ENCODE measurements around the gene NLGN2. TPM values are rescaled to one million over a fixed set of nuclear protein-coding genes. Genes with fewer than 3 reads are reported as not detected.

The NLGN2 gene
- total and polyA plus RNA-seq, 4 donors = 0.24 to 2.4 (median 0.90) TPM

DNA sequence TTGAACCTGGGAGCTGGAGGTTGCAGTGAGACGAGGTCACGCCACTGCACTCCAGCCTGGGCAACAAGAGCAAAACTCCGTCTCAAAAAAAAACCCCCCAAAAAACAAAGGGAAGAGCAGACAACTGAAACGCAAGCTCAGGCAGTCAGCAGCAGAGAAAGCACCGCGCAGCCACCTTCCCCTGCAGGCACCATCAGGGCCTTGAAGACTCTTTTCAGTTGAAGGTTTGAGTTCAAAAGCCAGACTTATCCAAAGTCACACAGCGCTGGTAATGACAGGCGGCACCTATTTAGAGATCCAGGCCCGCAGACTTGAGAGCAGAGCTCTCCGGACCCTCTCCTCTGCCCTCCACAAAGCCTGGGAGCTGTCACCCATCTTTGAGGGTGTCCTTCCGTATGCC, 60.6 kb downstream of the NLGN2 start:
- Histone ChIP-seq H3K9ac (ENCODE audit: low read depth in 1 of 2, low read length in 2 of 2) (no peak overlapping the region), H3K27me3 (ENCODE audit: control insufficient read depth in 4 of 4, insufficient read depth in 4 of 4, low read length in 3 of 4) (no peaks in the 10 kb centered on the region), H3K27ac (ENCODE audit: low read depth in 1 of 2, low read length in 2 of 2) (no peak overlapping the region), H3K9me3 (ENCODE audit: control insufficient read depth in 4 of 4, low read length in 3 of 4) (no peaks in the 10 kb centered on the region), H3K36me3 (ENCODE audit: control insufficient read depth in 4 of 4, insufficient read depth in 3 of 4, low read depth in 1 of 4, low read length in 3 of 4) (peaks cover 0 to 7% (median 1%) of the 10 kb centered on the region in 4 donors), H3K4me3 (ENCODE audit: low read depth in 1 of 3, low read length in 3 of 3) (no peak overlapping the region), H3K4me1 (ENCODE audit: control insufficient read depth in 4 of 4, insufficient read depth in 4 of 4, low read length in 3 of 4) (peaks cover 0 to 20% (median 12%) of the 10 kb centered on the region in 4 donors)
- no peak for DNase-seq (ENCODE audit: low spot score)
- WGBS = 96% methylated on average over 11 of the region's 11 CpGs
- TF ChIP-seq SP1 (IDR thresholded peaks at IDR 0.05) (no peak), HNF4A (conservative IDR thresholded peaks at IDR 0.05) (no peak), HNF4G (IDR thresholded peaks at IDR 0.05) (no peak), RAD21 (IDR thresholded peaks at IDR 0.05) (no peak), EGR1 (IDR thresholded peaks at IDR 0.05; ENCODE audit: low read depth in 2 of 2) (no peak)
- TF ChIP-seq, protein P1, sequence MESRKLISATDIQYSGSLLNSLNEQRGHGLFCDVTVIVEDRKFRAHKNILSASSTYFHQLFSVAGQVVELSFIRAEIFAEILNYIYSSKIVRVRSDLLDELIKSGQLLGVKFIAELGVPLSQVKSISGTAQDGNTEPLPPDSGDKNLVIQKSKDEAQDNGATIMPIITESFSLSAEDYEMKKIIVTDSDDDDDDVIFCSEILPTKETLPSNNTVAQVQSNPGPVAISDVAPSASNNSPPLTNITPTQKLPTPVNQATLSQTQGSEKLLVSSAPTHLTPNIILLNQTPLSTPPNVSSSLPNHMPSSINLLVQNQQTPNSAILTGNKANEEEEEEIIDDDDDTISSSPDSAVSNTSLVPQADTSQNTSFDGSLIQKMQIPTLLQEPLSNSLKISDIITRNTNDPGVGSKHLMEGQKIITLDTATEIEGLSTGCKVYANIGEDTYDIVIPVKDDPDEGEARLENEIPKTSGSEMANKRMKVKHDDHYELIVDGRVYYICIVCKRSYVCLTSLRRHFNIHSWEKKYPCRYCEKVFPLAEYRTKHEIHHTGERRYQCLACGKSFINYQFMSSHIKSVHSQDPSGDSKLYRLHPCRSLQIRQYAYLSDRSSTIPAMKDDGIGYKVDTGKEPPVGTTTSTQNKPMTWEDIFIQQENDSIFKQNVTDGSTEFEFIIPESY (IDR thresholded peaks at IDR 0.05) = no peak
- TF ChIP-seq, protein P2, sequence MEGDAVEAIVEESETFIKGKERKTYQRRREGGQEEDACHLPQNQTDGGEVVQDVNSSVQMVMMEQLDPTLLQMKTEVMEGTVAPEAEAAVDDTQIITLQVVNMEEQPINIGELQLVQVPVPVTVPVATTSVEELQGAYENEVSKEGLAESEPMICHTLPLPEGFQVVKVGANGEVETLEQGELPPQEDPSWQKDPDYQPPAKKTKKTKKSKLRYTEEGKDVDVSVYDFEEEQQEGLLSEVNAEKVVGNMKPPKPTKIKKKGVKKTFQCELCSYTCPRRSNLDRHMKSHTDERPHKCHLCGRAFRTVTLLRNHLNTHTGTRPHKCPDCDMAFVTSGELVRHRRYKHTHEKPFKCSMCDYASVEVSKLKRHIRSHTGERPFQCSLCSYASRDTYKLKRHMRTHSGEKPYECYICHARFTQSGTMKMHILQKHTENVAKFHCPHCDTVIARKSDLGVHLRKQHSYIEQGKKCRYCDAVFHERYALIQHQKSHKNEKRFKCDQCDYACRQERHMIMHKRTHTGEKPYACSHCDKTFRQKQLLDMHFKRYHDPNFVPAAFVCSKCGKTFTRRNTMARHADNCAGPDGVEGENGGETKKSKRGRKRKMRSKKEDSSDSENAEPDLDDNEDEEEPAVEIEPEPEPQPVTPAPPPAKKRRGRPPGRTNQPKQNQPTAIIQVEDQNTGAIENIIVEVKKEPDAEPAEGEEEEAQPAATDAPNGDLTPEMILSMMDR (IDR thresholded peaks at IDR 0.05; ENCODE audit: low read depth, low read length, missing input control) = no peak

DNA sequence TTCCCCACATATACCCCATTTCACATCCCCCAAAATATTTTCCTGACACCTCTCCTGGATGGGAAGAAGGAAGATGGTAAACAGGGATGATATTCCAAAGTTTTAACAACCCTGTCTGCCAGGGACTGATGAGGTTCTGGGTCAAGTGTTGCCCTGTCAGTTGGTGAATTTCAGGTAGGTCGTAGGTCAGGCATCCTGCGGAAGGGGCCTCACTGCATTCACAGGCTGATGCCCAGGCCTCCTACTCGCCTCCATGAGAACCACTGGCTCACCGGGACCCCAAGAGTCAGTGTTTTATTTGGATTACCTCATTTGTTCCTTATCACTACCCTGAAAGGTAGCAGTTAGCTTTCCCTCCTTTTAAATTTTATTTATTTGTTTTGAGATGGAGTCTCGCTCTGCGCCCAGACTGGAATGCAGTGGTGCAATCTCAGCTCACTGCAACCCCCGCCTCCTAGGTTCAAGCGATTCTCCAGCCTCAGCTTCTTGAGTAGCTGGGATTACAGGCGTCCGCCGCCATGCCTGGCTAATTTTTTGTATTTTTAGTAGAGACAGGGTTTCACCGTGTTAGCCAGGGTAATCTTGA, 61.3 kb downstream of the NLGN2 start:
- no peak overlapping the region for H3K27ac ChIP-seq (ENCODE audit: low read depth in 1 of 2, low read length in 2 of 2)
- H3K4me3 ChIP-seq (ENCODE audit: low read depth in 1 of 3, low read length in 3 of 3) = no peak overlapping the region
- H3K36me3 ChIP-seq (ENCODE audit: control insufficient read depth in 4 of 4, insufficient read depth in 3 of 4, low read depth in 1 of 4, low read length in 3 of 4) = peaks cover 0 to 2% (median 0%) of the 10 kb centered on the region in 4 donors
- H3K4me1 ChIP-seq (ENCODE audit: control insufficient read depth in 4 of 4, insufficient read depth in 4 of 4, low read length in 3 of 4) = peaks cover 0 to 20% (median 12%) of the 10 kb centered on the region in 4 donors
- TF ChIP-seq JUND (IDR thresholded peaks at IDR 0.05) (no peak), RAD21 (IDR thresholded peaks at IDR 0.05) (no peak), SP1 (IDR thresholded peaks at IDR 0.05) (no peak), FOXA1 (IDR thresholded peaks at IDR 0.05) (no peak), GABPA (IDR thresholded peaks at IDR 0.05 in 1 of 2, conservative IDR thresholded peaks at IDR 0.05 in 1 of 2) (no peak), HNF4A (conservative IDR thresholded peaks at IDR 0.05) (no peak), NR2F2 (IDR thresholded peaks at IDR 0.05) (no peak), FOXA2 (IDR thresholded peaks at IDR 0.05) (no peak), YY1 (IDR thresholded peaks at IDR 0.05) (no peak), HNF4G (IDR thresholded peaks at IDR 0.05) (no peak), RXRA (IDR thresholded peaks at IDR 0.05) (no peak), TAF1 (conservative IDR thresholded peaks at IDR 0.05) (no peak), EGR1 (IDR thresholded peaks at IDR 0.05; ENCODE audit: low read depth in 2 of 2) (no peak)
- TF ChIP-seq, protein P1 (IDR thresholded peaks at IDR 0.05) = no peak
- TF ChIP-seq, protein P3, sequence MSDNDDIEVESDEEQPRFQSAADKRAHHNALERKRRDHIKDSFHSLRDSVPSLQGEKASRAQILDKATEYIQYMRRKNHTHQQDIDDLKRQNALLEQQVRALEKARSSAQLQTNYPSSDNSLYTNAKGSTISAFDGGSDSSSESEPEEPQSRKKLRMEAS (IDR thresholded peaks at IDR 0.05) = no peak
- TF ChIP-seq, protein P2 (IDR thresholded peaks at IDR 0.05; ENCODE audit: low read depth, low read length, missing input control) = no peak
- TF ChIP-seq, protein P4, sequence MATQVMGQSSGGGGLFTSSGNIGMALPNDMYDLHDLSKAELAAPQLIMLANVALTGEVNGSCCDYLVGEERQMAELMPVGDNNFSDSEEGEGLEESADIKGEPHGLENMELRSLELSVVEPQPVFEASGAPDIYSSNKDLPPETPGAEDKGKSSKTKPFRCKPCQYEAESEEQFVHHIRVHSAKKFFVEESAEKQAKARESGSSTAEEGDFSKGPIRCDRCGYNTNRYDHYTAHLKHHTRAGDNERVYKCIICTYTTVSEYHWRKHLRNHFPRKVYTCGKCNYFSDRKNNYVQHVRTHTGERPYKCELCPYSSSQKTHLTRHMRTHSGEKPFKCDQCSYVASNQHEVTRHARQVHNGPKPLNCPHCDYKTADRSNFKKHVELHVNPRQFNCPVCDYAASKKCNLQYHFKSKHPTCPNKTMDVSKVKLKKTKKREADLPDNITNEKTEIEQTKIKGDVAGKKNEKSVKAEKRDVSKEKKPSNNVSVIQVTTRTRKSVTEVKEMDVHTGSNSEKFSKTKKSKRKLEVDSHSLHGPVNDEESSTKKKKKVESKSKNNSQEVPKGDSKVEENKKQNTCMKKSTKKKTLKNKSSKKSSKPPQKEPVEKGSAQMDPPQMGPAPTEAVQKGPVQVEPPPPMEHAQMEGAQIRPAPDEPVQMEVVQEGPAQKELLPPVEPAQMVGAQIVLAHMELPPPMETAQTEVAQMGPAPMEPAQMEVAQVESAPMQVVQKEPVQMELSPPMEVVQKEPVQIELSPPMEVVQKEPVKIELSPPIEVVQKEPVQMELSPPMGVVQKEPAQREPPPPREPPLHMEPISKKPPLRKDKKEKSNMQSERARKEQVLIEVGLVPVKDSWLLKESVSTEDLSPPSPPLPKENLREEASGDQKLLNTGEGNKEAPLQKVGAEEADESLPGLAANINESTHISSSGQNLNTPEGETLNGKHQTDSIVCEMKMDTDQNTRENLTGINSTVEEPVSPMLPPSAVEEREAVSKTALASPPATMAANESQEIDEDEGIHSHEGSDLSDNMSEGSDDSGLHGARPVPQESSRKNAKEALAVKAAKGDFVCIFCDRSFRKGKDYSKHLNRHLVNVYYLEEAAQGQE (IDR thresholded peaks at IDR 0.05) = no peak
- TF ChIP-seq, protein P5, sequence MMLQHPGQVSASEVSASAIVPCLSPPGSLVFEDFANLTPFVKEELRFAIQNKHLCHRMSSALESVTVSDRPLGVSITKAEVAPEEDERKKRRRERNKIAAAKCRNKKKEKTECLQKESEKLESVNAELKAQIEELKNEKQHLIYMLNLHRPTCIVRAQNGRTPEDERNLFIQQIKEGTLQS (IDR thresholded peaks at IDR 0.05) = no peak
- no peaks in the 10 kb centered on the region for H3K27me3 ChIP-seq (ENCODE audit: control insufficient read depth in 4 of 4, insufficient read depth in 4 of 4, low read length in 3 of 4)
- no peaks in the 10 kb centered on the region for H3K9me3 ChIP-seq (ENCODE audit: control insufficient read depth in 4 of 4, low read length in 3 of 4)
- 78% methylated on average over 12 of the region's 12 CpGs for WGBS
- no peak for DNase-seq (ENCODE audit: low spot score)
- H3K9ac ChIP-seq (ENCODE audit: low read depth in 1 of 2, low read length in 2 of 2) = no peak overlapping the region
